Measurements from ENCODE around the gene CD47.
A peak's percentile ranks its signal among the peaks of the same experiment; 100 is the strongest.

Gene CD47

DNA sequence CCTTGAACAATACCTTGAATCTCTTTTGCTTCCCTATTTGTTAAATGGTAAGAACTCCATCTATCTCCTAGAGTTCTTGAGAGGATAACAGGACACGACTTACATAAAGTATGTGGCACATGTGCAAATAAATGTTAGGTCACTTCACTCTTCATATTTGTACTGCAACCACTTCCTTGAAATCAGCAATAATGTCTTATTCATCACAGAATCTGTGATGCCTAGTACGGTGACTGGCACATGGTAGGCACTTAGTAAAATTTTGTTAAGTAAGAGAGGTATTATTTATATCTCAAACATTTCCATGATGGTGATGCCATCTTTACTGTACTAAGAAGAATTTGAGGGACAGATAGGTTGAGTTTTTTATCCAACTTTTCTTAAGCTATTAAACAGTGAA, 14.3 kb downstream of the CD47 start:
- peaks cover 77% of the 10 kb centered on the region for H3K4me1 Mint-ChIP-seq

DNA sequence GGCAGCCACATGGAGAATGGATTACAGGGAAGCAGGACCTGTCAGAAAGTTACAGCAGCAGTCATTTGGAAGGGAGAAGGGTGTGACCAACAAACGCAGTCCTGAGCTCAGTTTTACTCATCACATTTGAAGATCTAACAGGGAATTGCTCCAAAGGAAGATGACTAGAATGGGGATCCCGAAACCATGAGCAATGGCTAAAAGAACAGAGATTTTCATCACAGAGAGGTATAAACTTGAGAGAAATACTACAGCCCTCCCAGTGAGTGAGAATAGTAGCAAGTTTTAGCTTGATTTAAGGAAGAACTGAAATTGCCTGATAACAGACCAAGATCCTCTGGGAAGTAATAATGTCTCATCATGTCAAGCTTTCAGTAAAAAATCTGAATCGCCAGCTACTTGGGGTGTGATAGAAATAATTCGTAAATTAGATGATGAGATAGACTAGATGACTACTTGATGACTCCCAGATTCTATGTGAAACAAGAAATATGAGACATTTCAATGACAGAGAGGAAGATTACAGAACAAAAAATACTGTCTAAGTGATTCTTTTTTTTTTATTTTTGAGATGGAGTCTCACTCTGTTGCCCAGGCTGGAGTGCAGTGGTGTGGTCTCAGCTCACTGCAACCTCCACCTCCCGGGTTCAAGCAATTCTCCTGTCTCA, 16.9 kb downstream of the CD47 start:
- Mint-ChIP-seq H3K36me3 (ENCODE audit: insufficient read depth) (peaks cover 56% of the 10 kb centered on the region), H3K27ac (ENCODE audit: low read depth) (peak overlapping the region; percentile 58), H3K4me1 (peaks cover 78% of the 10 kb centered on the region), H3K9me3 (no peaks in the 10 kb centered on the region), H3K27me3 (no peaks in the 10 kb centered on the region), H3K4me3 (peak overlapping the region; percentile 19)
- DNase-seq (ENCODE audit: low spot score in 2 of 2) = no peak
- no peak for ATAC-seq (replicated peaks; ENCODE audit: extremely low read depth, poor library complexity, severe bottlenecking)

More for the DNA sequence above, 14.3 kb downstream of the CD47 start:
- no peaks in the 10 kb centered on the region for H3K9me3 Mint-ChIP-seq
- H3K27ac Mint-ChIP-seq (ENCODE audit: low read depth) = no peak overlapping the region
- no peaks in the 10 kb centered on the region for H3K27me3 Mint-ChIP-seq
- DNase-seq (ENCODE audit: low spot score in 2 of 2) (no peak), ATAC-seq (replicated peaks; ENCODE audit: extremely low read depth, poor library complexity, severe bottlenecking) (no peak)
- peaks cover 52% of the 10 kb centered on the region for H3K36me3 Mint-ChIP-seq (ENCODE audit: insufficient read depth)
- no peak overlapping the region for H3K4me3 Mint-ChIP-seq

DNA sequence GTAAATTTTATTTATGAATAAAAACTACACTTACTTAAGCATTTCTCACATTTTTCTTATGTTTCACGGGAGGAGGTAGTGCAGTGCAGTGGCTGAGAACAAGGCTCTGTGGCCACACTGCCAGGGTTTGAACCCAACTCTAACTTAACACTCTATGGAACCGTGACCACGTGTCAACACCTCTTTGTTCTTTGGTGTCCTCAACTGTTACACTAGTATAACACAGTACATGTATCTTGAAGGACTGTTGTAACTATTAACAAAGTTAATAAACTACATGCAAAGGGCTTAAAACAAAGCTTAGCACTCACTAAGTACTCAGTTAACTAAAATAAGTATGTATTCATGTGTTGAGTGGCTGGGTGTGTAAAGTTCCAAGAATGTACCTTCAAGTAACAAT, 19.5 kb downstream of the CD47 start:
- DNase-seq (ENCODE audit: low spot score in 2 of 2) (no peak), ATAC-seq (replicated peaks; ENCODE audit: extremely low read depth, poor library complexity, severe bottlenecking) (peak; percentile 83)
- Mint-ChIP-seq H3K4me1 (peaks cover 76% of the 10 kb centered on the region), H3K36me3 (ENCODE audit: insufficient read depth) (peaks cover 51% of the 10 kb centered on the region), H3K9me3 (no peaks in the 10 kb centered on the region), H3K4me3 (no peak overlapping the region), H3K27me3 (no peaks in the 10 kb centered on the region), H3K27ac (ENCODE audit: low read depth) (no peak overlapping the region)

DNA sequence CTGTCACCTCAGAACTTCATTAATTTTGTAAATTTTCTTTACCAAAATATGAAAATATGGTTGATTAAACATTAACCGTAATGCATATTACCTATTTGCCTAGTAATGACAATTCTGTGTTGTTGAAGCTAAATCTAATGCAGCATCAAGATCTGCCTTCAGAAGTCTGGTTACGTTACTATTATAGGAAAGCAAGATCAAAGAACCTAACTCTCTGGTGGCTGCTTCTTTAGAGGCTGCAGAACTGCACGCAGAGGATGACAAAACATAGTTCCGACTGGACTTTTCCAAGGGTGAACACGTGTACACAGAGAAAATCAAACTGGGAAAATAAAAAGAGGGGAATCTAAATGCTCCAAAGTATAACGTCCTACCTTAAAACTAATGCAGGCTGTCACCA, 20.5 kb downstream of the CD47 start:
- H3K9me3 Mint-ChIP-seq = no peaks in the 10 kb centered on the region
- no peak for ATAC-seq (replicated peaks; ENCODE audit: extremely low read depth, poor library complexity, severe bottlenecking)
- H3K36me3 Mint-ChIP-seq (ENCODE audit: insufficient read depth) = peaks cover 56% of the 10 kb centered on the region
- no peaks in the 10 kb centered on the region for H3K27me3 Mint-ChIP-seq
- DNase-seq (ENCODE audit: low spot score in 2 of 2) = no peak
- H3K4me3 Mint-ChIP-seq = no peak overlapping the region
- H3K27ac Mint-ChIP-seq (ENCODE audit: low read depth) = no peak overlapping the region
- H3K4me1 Mint-ChIP-seq = peaks cover 74% of the 10 kb centered on the region

DNA sequence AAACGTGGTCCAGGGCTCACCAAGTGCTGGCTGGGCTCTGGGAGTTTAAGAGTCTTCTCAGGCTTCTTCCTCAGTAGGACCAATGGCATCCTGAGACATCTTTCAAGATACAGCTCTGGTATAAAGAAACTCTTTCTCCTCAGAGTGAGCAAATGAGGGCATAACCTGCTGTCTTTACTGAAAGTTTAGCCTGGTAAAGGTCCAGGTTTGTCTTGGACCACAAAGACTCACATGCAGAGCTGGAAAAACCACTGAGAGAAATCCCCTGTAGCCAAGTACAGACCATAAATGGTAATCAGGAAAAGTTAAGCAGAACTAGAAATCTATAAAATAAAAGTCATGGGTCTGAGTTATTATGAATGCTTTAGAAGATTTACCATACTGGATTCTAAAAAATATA, 23.1 kb downstream of the CD47 start:
- Mint-ChIP-seq H3K27me3 (no peaks in the 10 kb centered on the region), H3K27ac (ENCODE audit: low read depth) (no peak overlapping the region), H3K4me3 (no peak overlapping the region), H3K36me3 (ENCODE audit: insufficient read depth) (peaks cover 55% of the 10 kb centered on the region), H3K4me1 (peaks cover 76% of the 10 kb centered on the region), H3K9me3 (no peaks in the 10 kb centered on the region)
- no peak for ATAC-seq (replicated peaks; ENCODE audit: extremely low read depth, poor library complexity, severe bottlenecking)
- no peak for DNase-seq (ENCODE audit: low spot score in 2 of 2)

DNA sequence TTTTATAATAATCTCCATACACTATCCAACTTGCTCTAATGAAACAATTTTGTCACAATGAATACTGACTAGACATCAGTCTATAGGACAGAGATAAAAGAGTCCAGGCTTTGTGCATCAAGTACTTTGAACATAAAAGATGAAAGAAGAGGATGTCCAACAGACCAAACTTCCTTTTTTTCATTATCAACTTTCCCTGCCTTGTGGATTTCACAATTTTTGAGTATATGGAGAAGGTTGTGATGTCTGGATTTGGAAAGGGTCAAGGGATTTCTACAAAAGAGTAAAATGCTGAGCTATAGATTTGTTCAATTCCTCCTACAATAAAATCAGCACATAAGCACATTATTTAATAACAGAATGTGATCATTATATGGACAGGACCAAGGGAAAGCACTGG, 25.7 kb downstream of the CD47 start:
- H3K27me3 Mint-ChIP-seq = no peaks in the 10 kb centered on the region
- no peak for ATAC-seq (replicated peaks; ENCODE audit: extremely low read depth, poor library complexity, severe bottlenecking)
- no peaks in the 10 kb centered on the region for H3K9me3 Mint-ChIP-seq
- no peak overlapping the region for H3K4me3 Mint-ChIP-seq
- H3K4me1 Mint-ChIP-seq = peaks cover 67% of the 10 kb centered on the region
- peaks cover 58% of the 10 kb centered on the region for H3K36me3 Mint-ChIP-seq (ENCODE audit: insufficient read depth)
- no peak overlapping the region for H3K27ac Mint-ChIP-seq (ENCODE audit: low read depth)
- DNase-seq (ENCODE audit: low spot score in 2 of 2) = no peak

DNA sequence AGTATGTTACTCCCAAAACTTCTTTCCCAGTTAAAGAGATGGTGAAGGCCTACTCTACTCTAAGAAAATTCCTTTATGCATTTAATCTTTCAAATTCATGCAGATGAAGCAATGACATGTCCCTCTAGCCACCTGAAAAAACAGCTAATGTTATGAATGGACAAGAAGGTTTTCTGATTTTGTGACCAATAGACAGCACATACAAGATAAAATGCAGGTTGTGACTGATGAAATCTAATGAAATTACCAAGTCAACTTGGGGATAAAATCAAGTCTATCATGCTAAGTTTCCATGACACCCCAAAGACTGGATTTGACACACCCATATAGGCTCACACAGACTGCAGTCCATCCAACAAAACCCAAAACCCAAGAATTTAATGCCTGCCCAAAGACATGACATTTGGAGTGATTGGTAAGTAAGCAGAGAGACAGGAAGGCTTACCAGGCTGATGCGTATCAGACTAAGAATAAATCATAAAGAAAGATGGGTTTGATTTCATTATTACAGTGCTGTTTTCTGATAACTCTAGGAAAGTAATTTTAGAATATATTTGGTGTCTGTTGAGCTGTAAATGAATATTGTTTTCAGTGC, 26.4 kb downstream of the CD47 start:
- no peak for DNase-seq (ENCODE audit: low spot score in 2 of 2)
- Mint-ChIP-seq H3K9me3 (no peaks in the 10 kb centered on the region), H3K36me3 (ENCODE audit: insufficient read depth) (peaks cover 57% of the 10 kb centered on the region), H3K4me1 (peaks cover 69% of the 10 kb centered on the region), H3K27me3 (no peaks in the 10 kb centered on the region), H3K27ac (ENCODE audit: low read depth) (peak overlapping the region; percentile 58), H3K4me3 (no peak overlapping the region)
- no peak for ATAC-seq (replicated peaks; ENCODE audit: extremely low read depth, poor library complexity, severe bottlenecking)

DNA sequence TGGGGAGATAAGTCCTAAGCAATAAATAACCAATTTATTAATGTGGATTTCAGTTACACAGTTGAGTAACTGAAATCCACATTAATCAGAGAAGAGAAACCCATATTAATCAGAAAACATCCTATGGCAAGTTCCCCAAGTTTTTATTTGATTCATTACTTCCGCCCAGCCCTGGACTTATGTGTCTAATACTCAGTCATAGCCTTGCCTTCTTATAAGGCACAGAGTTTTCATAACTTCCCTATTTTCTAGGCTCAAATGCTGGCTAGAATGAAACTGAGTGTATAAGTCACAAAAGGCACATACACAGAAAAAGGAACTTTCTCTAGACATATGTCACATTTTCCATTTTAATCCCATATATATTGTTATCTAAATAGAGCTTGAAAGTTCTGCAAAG, 28.8 kb downstream of the CD47 start:
- DNase-seq (ENCODE audit: low spot score in 2 of 2) = no peak
- Mint-ChIP-seq H3K27ac (ENCODE audit: low read depth) (no peak overlapping the region), H3K4me3 (no peak overlapping the region), H3K27me3 (no peaks in the 10 kb centered on the region), H3K4me1 (peaks cover 68% of the 10 kb centered on the region), H3K9me3 (no peaks in the 10 kb centered on the region), H3K36me3 (ENCODE audit: insufficient read depth) (peaks cover 64% of the 10 kb centered on the region)
- no peak for ATAC-seq (replicated peaks; ENCODE audit: extremely low read depth, poor library complexity, severe bottlenecking)

DNA sequence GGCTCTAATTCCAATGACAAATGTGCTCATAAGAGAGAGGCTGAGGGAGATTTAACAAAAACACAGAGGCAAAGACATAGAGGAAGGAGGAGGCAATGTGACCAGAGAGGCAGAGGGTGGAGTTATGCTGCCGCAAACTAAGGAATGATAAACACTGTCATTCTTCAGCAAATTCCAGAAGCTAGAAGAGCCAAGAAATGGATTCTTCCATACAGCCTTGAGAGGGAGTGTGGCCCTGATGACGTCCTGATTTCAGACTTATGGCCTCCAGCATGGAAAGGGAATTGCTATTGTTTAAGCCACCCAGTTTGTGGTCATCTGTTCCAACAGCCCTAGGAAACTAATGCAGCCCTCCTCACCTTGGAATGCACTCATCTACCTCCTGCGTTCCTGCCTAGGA, 30.5 kb downstream of the CD47 start:
- ATAC-seq (replicated peaks; ENCODE audit: extremely low read depth, poor library complexity, severe bottlenecking) (no peak), DNase-seq (ENCODE audit: low spot score in 2 of 2) (no peak)
- no peak overlapping the region for H3K4me3 Mint-ChIP-seq
- H3K36me3 Mint-ChIP-seq (ENCODE audit: insufficient read depth) = peaks cover 63% of the 10 kb centered on the region
- peak overlapping the region; percentile 13 for H3K27ac Mint-ChIP-seq (ENCODE audit: low read depth)
- H3K27me3 Mint-ChIP-seq = no peaks in the 10 kb centered on the region
- peaks cover 68% of the 10 kb centered on the region for H3K4me1 Mint-ChIP-seq
- H3K9me3 Mint-ChIP-seq = no peaks in the 10 kb centered on the region

DNA sequence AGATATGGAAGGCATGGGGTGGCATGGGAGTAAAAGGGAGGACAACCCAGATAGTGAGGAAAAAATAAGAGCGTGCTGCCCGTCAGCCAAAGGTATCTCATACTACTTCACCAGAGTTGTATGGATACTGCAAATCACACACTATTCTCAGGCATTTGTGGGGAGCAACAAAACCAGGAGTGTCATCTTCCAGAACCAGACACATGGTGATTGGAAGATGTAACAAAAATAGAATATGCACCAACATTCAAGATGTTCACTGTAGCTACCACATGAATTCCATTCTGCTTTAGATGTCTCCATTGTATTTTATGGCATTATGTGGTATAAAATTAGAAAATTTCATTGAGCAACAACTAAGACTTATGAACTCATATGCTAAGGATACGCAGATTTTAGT, 34.9 kb downstream of the CD47 start:
- Mint-ChIP-seq H3K9me3 (no peaks in the 10 kb centered on the region), H3K4me3 (no peak overlapping the region), H3K4me1 (peaks cover 58% of the 10 kb centered on the region), H3K36me3 (ENCODE audit: insufficient read depth) (peaks cover 60% of the 10 kb centered on the region), H3K27me3 (no peaks in the 10 kb centered on the region), H3K27ac (ENCODE audit: low read depth) (no peak overlapping the region)
- no peak for DNase-seq (ENCODE audit: low spot score in 2 of 2)
- ATAC-seq (replicated peaks; ENCODE audit: extremely low read depth, poor library complexity, severe bottlenecking) = no peak

DNA sequence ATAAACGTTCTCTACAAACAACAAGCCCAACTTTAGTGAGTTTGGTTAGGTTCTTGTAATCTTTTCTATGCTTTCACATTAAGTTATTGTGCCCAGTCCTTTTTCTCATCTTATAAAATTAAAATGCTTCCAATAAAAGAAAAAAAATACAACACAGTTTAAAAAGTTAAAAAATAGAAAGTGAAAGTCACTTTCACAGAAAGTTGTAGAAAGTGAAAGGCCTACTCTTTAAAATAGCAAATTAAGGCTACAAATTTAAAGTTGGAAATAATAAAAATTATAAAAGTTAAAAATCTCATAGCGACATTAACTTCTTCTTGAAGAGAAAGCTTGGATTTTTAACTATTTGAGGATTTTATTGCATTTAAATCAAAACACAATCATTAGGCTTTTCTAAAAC, 35.9 kb downstream of the CD47 start:
- Mint-ChIP-seq H3K27me3 (no peaks in the 10 kb centered on the region), H3K36me3 (ENCODE audit: insufficient read depth) (peaks cover 61% of the 10 kb centered on the region), H3K4me3 (no peak overlapping the region), H3K9me3 (no peaks in the 10 kb centered on the region), H3K4me1 (peaks cover 48% of the 10 kb centered on the region), H3K27ac (ENCODE audit: low read depth) (peak overlapping the region; percentile 57)
- DNase-seq (ENCODE audit: low spot score in 2 of 2) (no peak), ATAC-seq (replicated peaks; ENCODE audit: extremely low read depth, poor library complexity, severe bottlenecking) (no peak)

DNA sequence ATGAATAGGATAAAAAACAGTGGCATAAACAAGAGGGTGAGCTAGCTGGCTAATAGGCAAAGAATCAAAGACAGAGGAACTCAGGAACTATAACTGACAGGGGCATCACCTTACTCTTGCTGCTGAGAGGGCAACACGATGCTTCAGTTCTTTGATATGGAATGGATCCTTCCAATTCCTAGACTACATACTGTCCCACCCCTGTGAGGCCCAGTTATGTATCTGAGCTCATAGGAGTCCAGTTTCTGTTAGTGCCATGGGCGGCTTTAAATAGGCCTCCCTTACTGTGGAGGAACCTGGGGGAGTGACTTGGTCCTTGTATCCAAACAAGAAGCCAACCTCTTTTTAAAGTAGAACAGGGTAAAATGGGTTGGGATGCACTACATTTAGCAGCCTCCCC, 37.3 kb downstream of the CD47 start:
- no peak overlapping the region for H3K4me3 Mint-ChIP-seq
- peaks cover 45% of the 10 kb centered on the region for H3K4me1 Mint-ChIP-seq
- H3K9me3 Mint-ChIP-seq = no peaks in the 10 kb centered on the region
- ATAC-seq (replicated peaks; ENCODE audit: extremely low read depth, poor library complexity, severe bottlenecking) (no peak), DNase-seq (ENCODE audit: low spot score in 2 of 2) (no peak)
- peaks cover 61% of the 10 kb centered on the region for H3K36me3 Mint-ChIP-seq (ENCODE audit: insufficient read depth)
- H3K27ac Mint-ChIP-seq (ENCODE audit: low read depth) = peak overlapping the region; percentile 57
- no peaks in the 10 kb centered on the region for H3K27me3 Mint-ChIP-seq

DNA sequence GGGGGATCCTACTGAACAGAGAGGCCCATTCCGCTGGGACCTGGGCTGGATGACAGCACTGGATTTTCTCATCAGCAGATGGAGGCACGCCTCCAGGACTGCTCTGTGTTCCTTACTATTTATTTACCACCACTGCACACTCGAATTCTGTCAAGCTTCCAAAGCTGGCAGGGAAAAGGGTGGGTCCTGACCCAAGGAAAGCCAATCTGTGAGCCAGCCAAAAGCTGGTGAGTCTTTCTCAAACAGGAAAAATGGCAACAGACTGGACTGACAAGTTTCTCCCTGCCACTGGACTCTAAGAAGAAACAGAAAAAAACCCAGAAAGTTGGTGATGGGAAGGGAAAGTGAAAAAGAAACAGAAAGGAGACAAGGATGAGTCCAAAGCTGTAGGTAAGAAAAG, 37.8 kb downstream of the CD47 start:
- Mint-ChIP-seq H3K9me3 (no peaks in the 10 kb centered on the region), H3K4me3 (no peak overlapping the region), H3K36me3 (ENCODE audit: insufficient read depth) (peaks cover 59% of the 10 kb centered on the region), H3K27ac (ENCODE audit: low read depth) (peak overlapping the region; percentile 57), H3K4me1 (peaks cover 41% of the 10 kb centered on the region), H3K27me3 (no peaks in the 10 kb centered on the region)
- ATAC-seq (replicated peaks; ENCODE audit: extremely low read depth, poor library complexity, severe bottlenecking) = no peak
- DNase-seq (ENCODE audit: low spot score in 2 of 2) = no peak

Measured in central memory CD8-positive, alpha-beta T cell (primary cell).